Activated CD8-positive, alpha-beta memory T cell treated with anti-CD3 and anti-CD28 coated beads for 4 hours (primary cell): ENCODE data around the gene XIAP.
"Not testable (repeated sequence)": the region's sequence is repeated elsewhere in the genome, so short reads cannot be mapped to it uniquely, and the experiment has no call there.

Experiments
- DNase-seq, 2 donors: peaks; one replicate each; pipeline ENCODE4 v3.0.0-alpha.2; 2020; ENCODE audit warnings: low read depth in 2 of 2

Gene XIAP

GRCh38 chrX:123876177-123876576 is 16.3 kb downstream of the XIAP start:
- DNase-seq, result no peak

- DNase-seq, result no peak
These were observed 17.0 kb downstream of the XIAP start for GRCh38 chrX:123876844-123877243.

- no peak for DNase-seq
These were observed 18.4 kb downstream of the XIAP start for GRCh38 chrX:123878252-123878721.

- no peak for DNase-seq
These were observed 21.5 kb downstream of the XIAP start for GRCh38 chrX:123881330-123881729.

DNA sequence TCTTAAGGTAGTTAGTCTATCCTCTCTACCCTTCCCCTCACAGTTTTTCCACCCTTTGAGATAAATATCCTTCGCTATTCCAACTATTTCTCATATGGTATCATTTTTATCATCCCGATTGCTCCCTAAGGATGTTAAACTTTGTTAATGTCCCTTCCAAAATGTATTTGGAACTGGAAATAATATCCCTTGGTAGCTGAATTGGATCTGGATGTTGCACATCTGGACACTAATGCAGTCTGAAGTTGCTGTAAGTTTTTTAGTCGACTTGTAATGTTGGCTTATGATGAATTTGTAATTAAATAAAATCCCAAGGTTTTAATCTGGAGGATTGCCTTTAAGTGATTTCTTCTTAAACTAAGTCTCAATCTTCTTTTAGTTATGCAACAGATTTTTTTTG is 22.5 kb downstream of the XIAP start:
- DNase-seq, result no peak

DNA sequence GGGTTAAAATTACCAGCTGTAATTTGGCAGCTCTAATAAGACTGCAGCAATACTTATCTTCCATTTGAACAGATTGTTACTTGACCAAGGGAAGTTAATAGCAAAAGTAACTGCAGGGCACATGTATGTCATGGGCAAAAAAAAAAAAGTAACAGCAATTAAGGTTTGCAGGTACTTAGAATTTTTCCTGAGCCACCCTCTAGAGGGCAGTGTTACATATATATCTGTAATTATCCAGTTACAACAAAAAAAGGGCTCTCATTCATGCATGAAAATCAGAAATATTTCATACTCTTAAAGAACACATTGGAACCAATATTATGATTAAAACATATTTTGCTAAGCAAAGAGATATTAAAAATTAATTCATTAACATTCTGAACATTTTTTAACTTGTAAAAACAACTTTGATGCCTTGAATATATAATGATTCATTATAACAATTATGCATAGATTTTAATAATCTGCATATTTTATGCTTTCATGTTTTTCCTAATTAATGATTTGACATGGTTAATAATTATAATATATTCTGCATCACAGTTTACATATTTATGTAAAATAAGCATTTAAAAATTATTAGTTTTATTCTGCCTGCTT is 25.1 kb downstream of the XIAP start:
- no peak for DNase-seq

DNA sequence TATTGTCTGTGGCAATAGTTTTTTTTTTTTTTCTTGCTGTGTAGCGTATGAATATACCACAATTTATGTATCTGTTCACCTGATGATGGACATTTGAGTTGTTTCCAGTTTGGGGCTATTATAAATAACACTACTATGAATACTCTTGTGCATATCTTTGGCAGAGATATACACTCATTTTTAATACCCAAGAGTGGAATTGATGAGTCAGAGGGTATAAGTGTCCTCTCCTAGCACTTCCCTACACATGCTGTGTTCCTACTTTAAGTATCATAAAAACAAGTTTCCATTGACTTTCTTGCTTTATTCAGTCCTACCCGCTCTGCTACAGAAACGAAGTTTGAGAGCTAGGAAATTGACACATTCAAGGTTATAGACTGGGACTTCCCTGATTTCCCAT is 39.8 kb downstream of the XIAP start:
- no peak for DNase-seq

GRCh38 chrX:123903261-123903660 is 43.4 kb downstream of the XIAP start:
- DNase-seq, result not testable (repeated sequence)

- DNase-seq, result no peak
These were observed 45.5 kb downstream of the XIAP start for GRCh38 chrX:123905332-123905731.

GRCh38 chrX:123906557-123907316 is 46.9 kb downstream of the XIAP start:
- no peak for DNase-seq

DNA sequence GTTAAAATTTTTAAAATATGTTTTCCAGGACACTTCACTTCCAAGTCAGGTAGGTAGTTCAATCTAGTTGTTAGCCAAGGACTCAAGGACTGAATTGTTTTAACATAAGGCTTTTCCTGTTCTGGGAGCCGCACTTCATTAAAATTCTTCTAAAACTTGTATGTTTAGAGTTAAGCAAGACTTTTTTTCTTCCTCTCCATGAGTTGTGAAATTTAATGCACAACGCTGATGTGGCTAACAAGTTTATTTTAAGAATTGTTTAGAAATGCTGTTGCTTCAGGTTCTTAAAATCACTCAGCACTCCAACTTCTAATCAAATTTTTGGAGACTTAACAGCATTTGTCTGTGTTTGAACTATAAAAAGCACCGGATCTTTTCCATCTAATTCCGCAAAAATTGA is 49.7 kb downstream of the XIAP start:
- no peak for DNase-seq

DNA sequence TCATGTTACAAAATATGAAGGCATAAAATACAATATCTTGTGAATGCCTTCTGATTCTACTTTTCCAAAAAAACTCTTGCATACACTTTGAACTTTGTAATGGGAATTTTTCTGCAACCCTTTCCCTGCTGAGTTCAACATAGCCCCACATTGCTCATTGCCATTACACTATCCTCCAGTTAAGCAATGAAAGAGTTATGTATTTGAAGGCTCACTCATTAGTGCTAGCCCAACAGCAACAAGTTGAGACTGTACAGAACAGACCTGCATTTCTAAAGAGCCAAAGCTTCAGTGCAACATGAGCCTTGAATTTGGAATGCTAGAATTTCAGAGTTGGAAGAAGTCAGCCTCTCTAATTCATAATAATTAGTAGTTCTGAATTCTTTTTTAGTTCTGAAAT is 57.2 kb downstream of the XIAP start:
- no peak for DNase-seq

DNA sequence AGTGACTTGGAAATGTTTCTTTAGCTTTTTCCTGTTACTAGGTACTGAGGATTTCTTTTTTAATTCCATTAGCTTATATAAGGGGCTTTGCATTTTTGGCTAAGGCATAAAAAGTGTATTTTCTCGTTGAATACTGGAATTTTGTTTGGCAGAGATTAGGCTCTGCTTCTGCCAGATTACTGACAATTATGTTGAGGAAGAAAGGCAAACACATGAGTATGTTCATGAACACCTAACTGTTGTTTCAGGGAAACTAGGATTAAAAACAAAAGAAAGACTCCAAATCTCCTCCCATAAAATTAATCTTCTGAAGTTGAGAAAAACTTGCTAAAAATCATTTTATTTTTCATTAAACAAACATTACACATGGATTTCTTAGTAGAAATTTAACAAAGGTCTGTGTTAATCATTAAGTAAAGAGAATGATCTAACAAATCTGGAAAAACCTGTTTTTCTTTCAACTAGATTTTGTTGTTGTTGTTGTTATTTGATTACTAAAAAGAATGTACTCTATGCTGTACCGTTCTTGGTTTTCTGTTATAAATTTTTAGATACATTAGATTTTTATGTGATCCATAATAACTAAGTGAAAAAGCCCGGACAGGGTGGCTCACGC is 58.4 kb downstream of the XIAP start:
- DNase-seq, result no peak

DNA sequence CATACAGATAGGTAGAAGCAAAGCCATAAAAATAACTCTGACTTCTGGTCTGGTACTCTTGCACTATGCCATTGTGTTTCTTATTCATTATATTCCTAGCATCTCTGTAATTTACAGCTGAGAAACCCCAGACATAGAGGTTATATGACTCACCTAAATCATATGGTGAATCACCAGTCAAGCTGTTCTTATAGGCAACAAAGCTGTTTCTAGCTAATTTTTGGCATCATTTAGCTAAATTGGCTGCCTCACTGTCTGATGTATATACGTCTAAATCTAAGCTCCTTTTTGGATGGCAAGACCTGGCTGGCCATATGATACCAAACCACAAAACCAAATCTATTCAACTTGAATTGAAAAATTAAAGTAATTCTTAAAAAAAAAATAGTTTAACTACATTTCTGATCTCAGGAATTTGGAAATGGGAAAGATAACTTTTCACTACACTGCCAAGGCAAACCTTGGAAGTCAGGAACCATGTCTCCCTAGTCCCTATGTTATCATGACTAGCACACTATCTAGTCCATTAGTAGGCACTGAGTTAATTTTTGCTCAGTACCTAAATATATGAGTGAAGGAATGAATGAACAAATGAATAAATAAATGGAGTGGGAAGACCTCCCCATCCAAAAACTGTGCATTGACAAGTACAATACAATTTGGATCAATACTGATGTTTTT is 60.4 kb downstream of the XIAP start:
- DNase-seq, result no peak

- DNase-seq, result no peak
These were observed 63.4 kb downstream of the XIAP start for GRCh38 chrX:123923211-123923610.

- DNase-seq, result no peak
These were observed 64.3 kb downstream of the XIAP start for GRCh38 chrX:123924186-123924585.

- no peak for DNase-seq
These were observed 68.0 kb downstream of the XIAP start for GRCh38 chrX:123927845-123928244.

DNA sequence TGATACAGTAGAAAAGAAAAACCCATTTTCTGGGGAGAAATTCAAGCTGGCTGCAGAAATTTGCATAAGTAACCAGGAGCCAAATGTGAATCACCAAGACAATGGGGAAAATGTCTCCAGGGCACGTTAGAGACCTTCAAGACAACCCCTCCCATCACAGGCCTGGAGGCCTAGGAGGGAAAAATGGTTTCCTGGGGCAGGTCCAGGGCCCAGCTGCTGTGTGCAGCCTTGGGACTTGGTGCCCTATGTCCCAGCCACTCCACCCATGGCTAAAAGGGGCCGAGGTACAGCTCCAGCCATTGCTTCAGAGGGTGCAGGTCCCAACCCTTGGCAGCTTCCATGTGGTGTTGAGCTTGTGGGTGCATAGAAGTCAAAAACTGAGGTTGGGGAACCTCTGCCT is 72.2 kb downstream of the XIAP start:
- DNase-seq, result not testable (repeated sequence)

GRCh38 chrX:123943074-123943473 is 83.2 kb downstream of the XIAP start:
- DNase-seq, result no peak

DNA sequence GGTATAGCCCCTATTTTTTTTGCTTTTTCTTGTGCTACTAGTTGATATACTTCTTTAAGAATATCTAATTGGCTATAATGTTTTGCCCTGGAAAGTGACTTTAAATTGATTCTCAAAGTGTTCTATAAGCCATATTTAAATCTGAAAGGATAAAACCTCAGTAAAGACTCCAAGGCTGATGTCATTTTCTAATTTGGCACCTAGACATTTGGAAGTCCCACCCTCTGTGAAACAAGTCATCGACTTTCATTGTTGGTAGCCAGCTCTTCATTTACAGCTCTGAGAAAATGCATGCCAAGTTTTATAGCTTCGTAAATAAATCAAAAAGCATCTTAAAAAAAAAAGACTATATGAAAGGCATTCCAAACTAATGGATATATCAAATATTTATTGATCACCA is 83.6 kb downstream of the XIAP start:
- no peak for DNase-seq

DNA sequence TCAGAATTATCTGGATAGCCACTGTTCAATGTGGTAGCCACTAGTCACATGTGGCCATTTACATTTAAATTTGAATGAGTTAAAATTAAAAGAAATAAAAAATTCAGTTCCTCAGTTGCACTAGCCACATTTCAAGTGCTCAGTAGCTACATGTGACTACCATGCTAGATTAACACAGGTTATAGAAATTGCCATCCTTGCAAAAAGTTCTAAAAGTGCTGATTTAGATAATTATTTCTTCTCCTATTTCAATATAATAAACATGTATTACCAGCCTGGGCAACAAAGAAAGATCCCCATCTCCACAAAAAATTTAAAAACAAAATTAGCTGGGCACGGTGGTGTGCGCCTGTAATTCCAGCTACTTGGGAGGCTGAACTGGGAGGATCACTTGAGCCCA is 90.0 kb downstream of the XIAP start:
- no peak for DNase-seq

GRCh38 chrX:123959281-123960063 is 99.6 kb downstream of the XIAP start:
- DNase-seq, result no peak
